Measurements from ENCODE around the gene MROH8. TPM values are rescaled to one million over a fixed set of nuclear protein-coding genes. Genes with fewer than 3 reads are reported as not detected.

The MROH8 gene
- total RNA-seq, 3 donors from 2014 or later = 1.4 to 3.1 (median 2.6) TPM

DNA sequence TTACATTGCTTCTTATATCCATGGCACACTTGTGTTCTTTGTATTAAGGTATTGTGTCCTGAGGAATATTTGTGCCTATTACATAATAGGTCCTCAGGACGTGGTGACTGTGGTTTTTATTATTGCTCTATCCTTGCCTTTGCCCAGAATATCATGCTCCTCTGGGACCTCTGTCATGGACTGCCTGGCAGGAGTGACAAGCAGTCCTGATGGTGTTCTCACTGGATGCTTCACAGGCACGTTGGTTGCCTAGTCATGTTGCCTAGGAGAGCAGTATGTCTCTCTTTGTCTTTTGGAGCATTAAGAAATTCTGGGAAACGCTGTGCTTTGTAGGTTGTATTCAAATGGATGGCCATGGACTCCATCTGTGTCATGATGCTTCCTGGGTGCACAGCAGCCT lies 24.7 kb upstream of the MROH8 start:
- TF ChIP-seq CTCF (IDR thresholded peaks at IDR 0.05) = no peak
- Histone ChIP-seq H3K36me3 (ENCODE audit: low read depth) (no peaks in the 10 kb centered on the region), H3K9me3 (no peaks in the 10 kb centered on the region), H3K4me1 (ENCODE audit: low read depth) (no peaks in the 10 kb centered on the region), H3K4me3 (no peak overlapping the region)
- ATAC-seq (no peak), DNase-seq (no peak)
- intact Hi-C loops (cut with DNase I, micrococcal nuclease) = no loop called here

DNA sequence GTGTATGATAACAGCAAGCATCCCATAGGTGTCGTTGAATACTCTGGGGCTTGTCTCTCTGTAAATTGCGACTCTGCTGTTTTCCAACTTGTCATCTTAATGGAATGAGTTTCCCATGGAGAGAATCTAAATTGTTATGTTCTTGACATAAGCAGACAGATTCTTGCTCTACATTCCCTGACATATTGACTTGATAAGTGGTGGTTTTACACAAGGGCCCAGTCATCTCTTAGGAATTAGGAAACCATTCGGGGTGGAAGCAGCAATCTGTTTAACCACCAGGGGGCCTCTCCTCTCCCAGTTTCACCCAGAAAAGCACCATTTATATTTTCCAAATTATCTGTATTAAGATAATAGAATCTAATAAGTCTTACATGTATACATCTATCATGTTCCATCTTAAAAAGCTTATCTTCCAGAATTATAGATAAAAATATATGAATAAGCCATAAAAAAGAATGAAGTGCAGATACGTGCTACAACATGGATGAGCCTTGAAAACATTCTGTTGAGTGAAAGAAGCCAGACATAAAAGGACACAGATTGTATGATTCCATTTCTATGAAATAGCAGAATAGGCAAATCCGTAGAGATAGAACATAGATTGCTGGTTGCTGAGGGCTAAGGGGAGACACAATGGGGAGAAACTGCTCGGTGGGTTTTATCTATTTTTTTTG lies 23.1 kb upstream of the MROH8 start:
- Histone ChIP-seq H3K36me3 (ENCODE audit: low read depth) (no peaks in the 10 kb centered on the region), H3K9me3 (no peaks in the 10 kb centered on the region), H3K4me1 (ENCODE audit: low read depth) (no peaks in the 10 kb centered on the region), H3K4me3 (no peak overlapping the region)
- intact Hi-C loops (cut with DNase I, micrococcal nuclease) = no loop called here
- peak; percentile 50 for TF ChIP-seq CTCF (IDR thresholded peaks at IDR 0.05)
- ATAC-seq = peak; percentile 78
- DNase-seq = peak in 1 of 3 donors; percentile 59

DNA sequence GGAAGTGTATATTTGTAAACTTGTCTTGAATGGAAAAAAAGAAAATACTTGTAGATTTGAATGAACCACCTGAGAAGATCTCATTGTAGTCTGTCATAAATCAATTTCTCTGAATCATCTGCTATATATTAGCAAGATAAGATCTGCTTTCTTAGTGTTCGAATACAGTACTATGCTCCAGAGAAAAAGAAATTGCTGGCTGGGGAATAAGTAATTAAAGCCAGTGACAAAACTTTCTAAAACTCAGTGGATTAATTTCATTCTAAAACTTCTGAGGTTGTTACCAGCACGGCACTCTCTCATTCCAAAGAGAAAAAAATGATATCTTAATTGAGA lies 22.4 kb upstream of the MROH8 start:
- H3K9me3 ChIP-seq = no peaks in the 10 kb centered on the region
- no peaks in the 10 kb centered on the region for H3K4me1 ChIP-seq (ENCODE audit: low read depth)
- ATAC-seq (no peak), DNase-seq (no peak)
- no peak for TF ChIP-seq CTCF (IDR thresholded peaks at IDR 0.05)
- no peaks in the 10 kb centered on the region for H3K36me3 ChIP-seq (ENCODE audit: low read depth)
- no peak overlapping the region for H3K4me3 ChIP-seq
- intact Hi-C loops (cut with DNase I, micrococcal nuclease) = no loop called here

- no peak for TF ChIP-seq CTCF (IDR thresholded peaks at IDR 0.05)
These were observed 21.8 kb upstream of the MROH8 start for GRCh38 chr20:37200926-37201826.

GRCh38 chr20:37200376-37200775 lies 21.0 kb upstream of the MROH8 start:
- intact Hi-C loops (cut with DNase I, micrococcal nuclease) = no loop called here
- DNase-seq (no peak), ATAC-seq (no peak)
- TF ChIP-seq CTCF (IDR thresholded peaks at IDR 0.05) = no peak
- Histone ChIP-seq H3K4me1 (ENCODE audit: low read depth) (no peaks in the 10 kb centered on the region), H3K9me3 (no peaks in the 10 kb centered on the region), H3K36me3 (ENCODE audit: low read depth) (no peaks in the 10 kb centered on the region), H3K4me3 (no peak overlapping the region)

More at GRCh38 chr20:37200926-37201826, 21.8 kb upstream of the MROH8 start:
- intact Hi-C loops (cut with DNase I, micrococcal nuclease) = no loop called here
- ATAC-seq = peak; percentile 72
- Histone ChIP-seq H3K9me3 (no peaks in the 10 kb centered on the region), H3K36me3 (ENCODE audit: low read depth) (no peaks in the 10 kb centered on the region), H3K4me1 (ENCODE audit: low read depth) (no peaks in the 10 kb centered on the region), H3K4me3 (no peak overlapping the region)
- DNase-seq = peak in 1 of 3 donors; percentile 46

Data from mucosa of descending colon (tissue), 3 donors.